GM19467 (cell line): Measurements from ENCODE around the gene KCNK6.
"Not testable (repeated sequence)": the region's sequence is repeated elsewhere in the genome, so short reads cannot be mapped to it uniquely, and the experiment has no call there.

ENCODE experiments used
- ATAC-seq: cut with Tn5 transposase; IDR thresholded peaks from one replicate; pipeline ENCODE4 v1.9.1; 2021; ENCODE audit warnings: mild to moderate bottlenecking, moderate library complexity; ENCODE audit not compliant: unreplicated experiment

KCNK6 gene

DNA sequence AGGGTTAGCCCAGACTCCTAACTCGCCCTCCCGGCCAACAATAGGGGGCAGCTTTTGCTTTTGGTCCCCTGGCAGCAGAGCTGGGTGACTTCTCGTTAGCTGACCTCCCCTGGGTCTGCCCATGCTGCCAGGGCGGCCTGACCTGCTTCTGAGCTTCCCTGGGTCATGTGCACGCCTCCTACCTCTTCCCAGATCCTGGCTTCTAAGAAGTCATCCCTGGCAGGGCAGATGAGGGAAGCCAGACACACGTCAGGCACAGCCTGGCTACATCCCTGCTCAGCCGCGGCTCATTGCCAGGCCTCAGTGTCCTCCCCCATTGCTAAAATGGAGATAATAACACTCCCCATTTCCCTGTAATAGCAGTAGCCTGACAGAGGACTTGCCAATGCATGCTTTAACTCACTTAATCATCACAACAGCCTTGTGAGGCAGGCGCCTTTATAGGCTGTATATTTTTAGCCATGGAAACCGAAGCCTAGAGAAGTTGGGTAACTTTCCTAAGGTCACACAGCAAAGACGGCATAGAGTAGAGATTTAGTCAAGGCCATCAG is 2.1 kb downstream of the KCNK6 start:
- no peak for ATAC-seq

DNA sequence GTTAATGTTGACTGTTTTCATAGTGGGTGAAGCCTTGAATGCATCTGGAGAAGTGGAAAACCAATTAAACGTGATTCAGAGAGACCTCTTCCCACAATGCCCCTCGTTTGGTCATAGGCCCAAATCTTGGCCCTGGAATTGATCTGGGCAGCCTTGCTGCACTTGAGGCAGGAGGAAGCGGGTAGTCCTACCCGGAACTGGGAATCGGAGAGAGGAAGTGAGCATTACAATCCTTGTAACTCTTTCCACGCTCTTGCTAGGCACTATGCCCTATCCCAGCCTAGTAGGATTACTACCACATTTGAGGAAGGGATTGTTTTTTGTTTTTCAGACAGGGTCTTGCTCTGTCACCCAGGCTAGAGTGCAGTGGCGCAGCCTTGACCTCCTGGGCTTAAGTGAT is 3.6 kb downstream of the KCNK6 start:
- ATAC-seq, result no peak

- ATAC-seq, result no peak
Measured at GRCh38 chr19:38324431-38324830, 4.8 kb downstream of the KCNK6 start.

DNA sequence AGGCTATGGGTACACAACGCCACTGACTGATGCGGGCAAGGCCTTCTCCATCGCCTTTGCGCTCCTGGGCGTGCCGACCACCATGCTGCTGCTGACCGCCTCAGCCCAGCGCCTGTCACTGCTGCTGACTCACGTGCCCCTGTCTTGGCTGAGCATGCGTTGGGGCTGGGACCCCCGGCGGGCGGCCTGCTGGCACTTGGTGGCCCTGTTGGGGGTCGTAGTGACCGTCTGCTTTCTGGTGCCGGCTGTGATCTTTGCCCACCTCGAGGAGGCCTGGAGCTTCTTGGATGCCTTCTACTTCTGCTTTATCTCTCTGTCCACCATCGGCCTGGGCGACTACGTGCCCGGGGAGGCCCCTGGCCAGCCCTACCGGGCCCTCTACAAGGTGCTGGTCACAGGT is 6.9 kb downstream of the KCNK6 start:
- no peak for ATAC-seq

GRCh38 chr19:38329651-38330050 is 10.0 kb downstream of the KCNK6 start:
- no peak for ATAC-seq

DNA sequence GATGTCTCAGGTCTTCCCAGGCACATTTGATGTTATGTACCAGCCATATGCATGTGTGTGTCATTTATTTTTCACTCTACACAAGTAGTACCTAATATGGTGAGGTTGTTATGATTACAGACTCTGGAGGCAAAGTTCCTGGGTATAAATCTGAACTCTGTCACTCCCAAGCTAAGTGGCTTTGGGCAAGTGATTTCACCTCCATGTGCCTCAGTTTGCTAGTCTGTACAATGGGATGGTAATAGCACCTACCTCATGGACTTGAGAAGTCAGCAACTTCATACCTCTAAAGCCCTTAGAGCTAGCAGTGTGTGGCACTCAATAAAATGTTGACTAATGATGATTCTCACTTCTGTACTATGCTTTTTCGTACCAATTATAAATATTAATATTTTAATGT is 12.1 kb downstream of the KCNK6 start:
- no peak for ATAC-seq

GRCh38 chr19:38333245-38333644 is 13.6 kb downstream of the KCNK6 start:
- no peak for ATAC-seq

GRCh38 chr19:38335949-38336637 is 16.4 kb downstream of the KCNK6 start:
- ATAC-seq, result peak; percentile 69

DNA sequence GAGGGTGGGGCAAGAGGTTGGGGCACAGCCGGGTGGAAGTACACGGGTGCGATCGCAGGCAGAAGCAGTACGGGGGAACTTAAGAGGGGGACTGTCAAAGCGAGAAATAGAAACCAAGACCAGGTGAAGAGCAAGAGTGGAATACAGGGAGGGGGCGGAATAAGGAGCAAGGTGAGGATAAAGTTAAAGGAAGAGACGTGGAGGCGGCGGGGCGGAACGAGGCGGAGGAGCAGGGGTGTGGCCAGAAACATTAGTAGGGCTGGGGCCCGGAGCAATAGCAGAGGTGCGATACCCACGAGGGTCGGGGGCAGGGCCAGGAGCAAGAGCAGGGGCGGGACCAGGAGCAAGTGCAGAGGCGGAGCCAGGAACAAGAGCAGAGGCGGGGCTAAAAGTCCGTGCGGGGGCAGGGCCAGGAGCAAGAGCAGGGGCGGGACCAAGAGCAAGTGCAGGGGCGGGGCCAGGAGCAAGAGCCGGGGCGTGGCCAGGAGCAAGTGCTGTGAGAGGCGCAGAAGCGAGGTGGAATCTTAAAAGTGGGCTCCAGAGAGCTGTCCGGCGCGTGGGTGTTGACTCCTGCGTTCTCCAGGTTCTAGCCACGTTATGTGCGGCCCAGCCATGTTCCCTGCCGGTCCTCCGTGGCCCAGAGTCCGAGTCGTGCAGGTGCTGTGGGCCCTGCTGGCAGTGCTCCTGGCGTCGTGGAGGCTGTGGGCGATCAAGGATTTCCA is 17.2 kb downstream of the KCNK6 start:
- peak; percentile 48 for ATAC-seq

DNA sequence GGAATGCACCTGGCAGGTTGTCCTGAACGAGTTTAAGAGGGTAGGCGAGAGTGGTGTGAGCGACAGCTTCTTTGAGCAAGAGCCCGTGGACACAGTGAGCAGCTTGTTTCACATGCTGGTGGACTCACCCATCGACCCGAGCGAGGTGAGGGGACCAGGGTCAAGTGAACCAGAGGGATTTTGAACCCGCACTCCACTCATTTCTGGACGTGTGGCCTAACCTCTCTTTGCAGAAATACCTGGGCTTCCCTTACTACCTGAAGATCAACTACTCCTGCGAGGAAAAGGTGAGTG is 17.7 kb downstream of the KCNK6 start:
- ATAC-seq, result no peak

GRCh38 chr19:38339011-38339410 is 19.4 kb downstream of the KCNK6 start:
- ATAC-seq, result not testable (repeated sequence)

- ATAC-seq, result no peak
Measured at GRCh38 chr19:38340927-38341326, 21.3 kb downstream of the KCNK6 start.

DNA sequence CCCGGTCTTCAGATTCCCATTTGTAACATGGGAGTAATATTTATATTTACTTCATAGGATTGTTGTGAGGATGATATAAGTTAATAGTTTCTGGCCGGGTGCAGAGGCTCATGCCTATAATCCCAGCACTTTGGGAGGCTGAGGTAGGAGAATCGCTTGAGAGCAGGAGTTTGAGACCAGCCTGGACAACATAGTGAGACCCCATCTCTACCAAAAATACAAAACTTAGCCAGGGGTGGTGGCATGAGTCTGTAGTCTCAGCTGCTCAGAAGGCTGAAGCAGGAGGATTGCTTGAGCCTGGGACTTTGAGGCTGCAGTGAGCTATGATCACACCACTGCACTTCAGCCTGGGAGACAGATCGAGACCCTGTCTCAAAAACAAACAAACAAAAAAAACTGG is 27.2 kb downstream of the KCNK6 start:
- no peak for ATAC-seq

DNA sequence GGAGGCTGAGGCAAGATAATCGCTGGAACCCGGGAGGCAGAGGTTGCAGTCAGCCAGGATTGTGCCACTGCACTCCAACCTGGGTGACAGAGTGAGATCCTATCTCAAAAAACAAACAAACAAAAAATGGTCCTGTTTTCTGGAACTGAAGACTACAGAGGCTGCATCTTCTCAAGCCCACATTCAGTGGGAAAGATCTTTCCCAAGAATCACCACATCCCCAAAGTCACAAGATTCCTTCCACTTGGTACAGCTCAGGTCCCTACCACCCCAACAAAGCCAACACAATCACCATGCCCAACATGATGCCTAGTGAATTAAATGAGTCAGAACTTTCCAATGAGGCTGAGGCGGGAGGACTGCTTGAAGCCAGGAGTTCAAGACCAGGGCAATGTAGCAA is 31.2 kb downstream of the KCNK6 start:
- ATAC-seq, result no peak

GRCh38 chr19:38351865-38352395 is 32.3 kb downstream of the KCNK6 start:
- no peak for ATAC-seq

GRCh38 chr19:38352611-38353010 is 33.0 kb downstream of the KCNK6 start:
- ATAC-seq, result no peak

DNA sequence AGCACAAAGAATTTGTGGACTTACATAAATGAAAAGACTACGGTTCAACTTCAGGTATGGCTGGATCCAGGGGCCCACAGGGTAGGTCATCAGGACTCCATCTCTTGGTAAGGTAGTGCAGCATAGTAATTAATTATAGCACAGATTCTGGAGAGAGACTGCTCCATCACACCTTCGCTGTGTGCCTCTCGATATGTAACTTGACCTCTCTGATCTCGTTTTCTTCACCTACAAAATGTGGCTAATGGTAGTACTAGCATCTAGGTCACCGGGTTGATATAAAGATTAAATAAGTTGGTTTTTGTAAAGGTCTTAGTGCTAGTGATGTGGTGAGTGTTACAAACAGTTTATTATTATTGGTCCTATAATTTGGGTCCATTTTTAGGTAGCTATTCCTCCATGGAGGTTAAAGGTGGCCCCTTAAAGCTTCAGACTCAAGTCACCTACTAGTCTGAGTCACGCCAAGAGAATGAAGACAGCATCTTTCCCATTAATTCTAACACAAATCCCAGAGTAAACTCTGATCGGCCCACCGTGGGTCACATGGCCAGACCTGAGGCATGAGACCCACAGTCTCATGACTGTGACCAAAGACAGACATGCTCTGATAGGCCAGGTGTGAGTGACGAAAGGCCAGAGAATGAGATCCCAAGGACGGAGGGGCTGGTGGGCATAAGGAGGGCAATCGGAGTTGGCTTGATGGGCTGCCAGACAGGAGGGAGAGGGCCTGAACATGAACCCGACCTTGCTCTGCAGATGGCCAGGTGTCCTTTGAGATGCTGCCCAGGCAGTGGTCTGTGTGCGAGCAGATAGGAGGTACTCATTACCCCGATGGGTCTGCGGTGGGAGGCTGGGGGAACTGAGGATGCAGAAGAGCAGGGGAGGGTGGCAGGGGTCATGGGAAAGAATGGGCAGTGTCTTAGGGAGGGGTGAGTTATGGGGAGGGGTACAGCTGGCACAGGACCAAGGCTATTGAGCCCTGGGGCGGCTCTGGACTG is 36.4 kb downstream of the KCNK6 start:
- ATAC-seq, result no peak

GRCh38 chr19:38358071-38358470 is 38.4 kb downstream of the KCNK6 start:
- no peak for ATAC-seq

DNA sequence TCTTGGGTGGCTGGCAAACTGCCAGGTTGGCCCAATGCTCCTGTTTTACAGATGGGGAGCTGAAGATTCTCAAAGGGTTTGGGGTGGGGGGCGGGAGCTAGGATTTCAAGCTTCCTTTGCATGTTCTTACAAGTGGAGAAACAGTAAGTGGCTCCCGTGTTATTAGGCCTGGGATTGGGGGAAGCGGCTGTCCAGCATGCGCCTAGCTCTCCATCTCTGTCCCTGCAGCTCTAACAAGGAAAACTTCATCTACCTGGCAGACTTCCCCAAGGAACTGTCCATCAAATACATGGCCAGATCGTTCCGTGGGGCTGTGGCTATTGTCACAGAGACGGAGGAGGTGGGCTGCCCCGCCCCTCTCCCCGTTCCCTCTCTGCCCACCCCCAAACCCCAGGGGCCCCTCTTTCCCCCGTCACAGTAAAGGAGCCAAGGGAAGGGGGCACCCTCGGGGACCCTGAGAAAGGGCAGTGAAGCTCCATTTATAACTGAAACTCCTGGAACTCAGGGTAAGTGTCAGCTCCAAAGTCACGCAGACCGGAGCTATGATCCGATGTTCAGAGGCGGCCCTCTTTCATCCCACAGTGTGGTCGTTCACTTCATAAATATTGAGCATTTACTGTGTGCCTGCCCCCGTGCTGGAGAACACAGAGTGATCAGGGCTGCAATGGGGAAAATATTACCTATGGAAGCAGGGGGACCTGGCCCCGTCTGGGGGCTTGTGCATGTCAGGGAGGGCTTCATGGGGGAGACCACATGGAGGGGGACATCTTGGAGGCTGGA is 39.8 kb downstream of the KCNK6 start:
- ATAC-seq, result no peak

GRCh38 chr19:38360351-38360750 is 40.7 kb downstream of the KCNK6 start:
- no peak for ATAC-seq
